MM.1S (cell line): ENCODE results near the gene PRELID2.

ENCODE experiments used
- DNase-seq: peaks from one replicate; pipeline ENCODE4 v3.0.0-alpha.2; 2015
- H2AFZ ChIP-seq: fragments of 300-600 bp; sonication (generic); 2 replicates; pipeline ENCODE4 v1.6.0; 2016; ENCODE audit warnings: antibody characterized with exemption, low read length
- H3F3A ChIP-seq: fragments of 300-600 bp; sonication (generic); 2 replicates; pipeline ENCODE4 v1.6.1; 2016; ENCODE audit warnings: mild to moderate bottlenecking, antibody characterized with exemption, low read length, moderate library complexity, mixed read lengths; ENCODE audit not compliant: insufficient read depth
- H3K27ac ChIP-seq: fragments of 300-600 bp; sonication (generic); 2 replicates; pipeline ENCODE4 v1.5.1; 2016; ENCODE audit warnings: mild to moderate bottlenecking, low read length
- H3K27me3 ChIP-seq: fragments of 300-600 bp; sonication (generic); replicated peaks from 2 replicates; pipeline ENCODE4 v1.6.0; 2016; ENCODE audit warnings: low read length; ENCODE audit not compliant: insufficient read depth
- H3K36me3 ChIP-seq: fragments of 300-600 bp; sonication (generic); replicated peaks from 2 replicates; pipeline ENCODE4 v1.6.1; 2016; ENCODE audit warnings: mild to moderate bottlenecking, low read length, mixed read lengths; ENCODE audit not compliant: insufficient read depth
- H3K4me1 ChIP-seq: fragments of 300-600 bp; sonication (generic); 2 replicates; pipeline ENCODE4 v1.6.1; 2016; ENCODE audit warnings: low read length, mixed read lengths
- H3K4me2 ChIP-seq: fragments of 300-600 bp; sonication (generic); 2 replicates; pipeline ENCODE4 v1.6.0; 2016; ENCODE audit warnings: low read depth, low read length
- H3K4me3 ChIP-seq: fragments of 300-600 bp; sonication (generic); 2 replicates; pipeline ENCODE4 v1.5.1; 2016; ENCODE audit warnings: low read length, mixed read lengths
- H3K79me2 ChIP-seq: fragments of 300-600 bp; sonication (generic); 2 replicates; pipeline ENCODE4 v1.6.1; 2016; ENCODE audit warnings: mixed run types, low read length, mixed read lengths
- H3K9ac ChIP-seq: fragments of 300-600 bp; sonication (generic); 2 replicates; pipeline ENCODE4 v1.6.1; 2016; ENCODE audit warnings: low read length, mixed read lengths
- H3K9me2 ChIP-seq: fragments of 300-600 bp; sonication (generic); replicated peaks from 2 replicates; pipeline ENCODE4 v1.6.1; 2016; ENCODE audit warnings: mild to moderate bottlenecking, low read length, mixed read lengths; ENCODE audit not compliant: insufficient read depth
- H3K9me3 ChIP-seq: fragments of 300-600 bp; sonication (generic); replicated peaks from 2 replicates; pipeline ENCODE4 v1.6.1; 2016; ENCODE audit warnings: mild to moderate bottlenecking, low read length, mixed read lengths; ENCODE audit not compliant: insufficient read depth
- H4K20me1 ChIP-seq: fragments of 300-600 bp; sonication (generic); 2 replicates; pipeline ENCODE4 v1.6.1; 2016; ENCODE audit warnings: mild to moderate bottlenecking, low read length, moderate library complexity, mixed read lengths; ENCODE audit not compliant: insufficient read depth
- CTCF ChIP-seq: fragments of 300-600 bp; sonication (generic); IDR thresholded peaks from 2 replicates; pipeline ENCODE4 v1.5.1; 2016; ENCODE audit warnings: antibody characterized with exemption, low read length, mixed read lengths
- EZH2 ChIP-seq: fragments of 300-600 bp; sonication (generic); optimal IDR thresholded peaks from 2 replicates; pipeline ENCODE3; 2017; ENCODE audit warnings: low read depth, mild to moderate bottlenecking, antibody characterized with exemption, low read length, mixed read lengths
- EZH2phosphoT487 ChIP-seq: fragments of 300-600 bp; sonication (generic); IDR thresholded peaks from 2 replicates; pipeline ENCODE4 v1.6.1; 2018; ENCODE audit warnings: antibody characterized with exemption, low read length

PRELID2 gene

GRCh38 chr5:145752534-145752933 lies 82.6 kb downstream of the PRELID2 start:
- H3K27me3 ChIP-seq: no peaks in the 10 kb centered on the region
- H3K27ac ChIP-seq: no peak overlapping the region
- no peaks in the 10 kb centered on the region for H3K79me2 ChIP-seq
- no peaks in the 10 kb centered on the region for H3K9me2 ChIP-seq
- H3K4me1 ChIP-seq: no peaks in the 10 kb centered on the region
- DNase-seq: no peak
- H3K9me3 ChIP-seq: no peaks in the 10 kb centered on the region
- H2AFZ ChIP-seq: no peak overlapping the region
- no peaks in the 10 kb centered on the region for H3K36me3 ChIP-seq
- H3K4me2 ChIP-seq: no peak overlapping the region
- no peak overlapping the region for H3K9ac ChIP-seq
- no peaks in the 10 kb centered on the region for H3F3A ChIP-seq
- no peak overlapping the region for H3K4me3 ChIP-seq
- no peaks in the 10 kb centered on the region for H4K20me1 ChIP-seq
- TF ChIP-seq EZH2 (no peak), EZH2phosphoT487 (no peak), CTCF (no peak)

- Histone ChIP-seq H3K27me3 (no peaks in the 10 kb centered on the region), H3K4me2 (no peak overlapping the region), H3K27ac (no peak overlapping the region), H3K9me2 (no peaks in the 10 kb centered on the region), H2AFZ (no peak overlapping the region), H3K36me3 (no peaks in the 10 kb centered on the region), H3K4me3 (no peak overlapping the region), H3F3A (no peaks in the 10 kb centered on the region), H3K4me1 (no peaks in the 10 kb centered on the region), H4K20me1 (no peaks in the 10 kb centered on the region), H3K79me2 (no peaks in the 10 kb centered on the region), H3K9me3 (no peaks in the 10 kb centered on the region), H3K9ac (no peak overlapping the region)
- no peak for DNase-seq
- TF ChIP-seq CTCF (no peak), EZH2 (no peak), EZH2phosphoT487 (no peak)
Measured at GRCh38 chr5:145750199-145750598, 84.9 kb downstream of the PRELID2 start.

- no peaks in the 10 kb centered on the region for H4K20me1 ChIP-seq
- no peaks in the 10 kb centered on the region for H3K4me1 ChIP-seq
- H3K4me3 ChIP-seq: no peak overlapping the region
- H3K4me2 ChIP-seq: no peak overlapping the region
- no peaks in the 10 kb centered on the region for H3K9me2 ChIP-seq
- no peak for DNase-seq
- no peaks in the 10 kb centered on the region for H3K79me2 ChIP-seq
- no peak overlapping the region for H2AFZ ChIP-seq
- H3F3A ChIP-seq: no peaks in the 10 kb centered on the region
- no peaks in the 10 kb centered on the region for H3K27me3 ChIP-seq
- TF ChIP-seq EZH2 (no peak), EZH2phosphoT487 (no peak), CTCF (no peak)
- H3K9ac ChIP-seq: no peak overlapping the region
- no peaks in the 10 kb centered on the region for H3K9me3 ChIP-seq
- H3K27ac ChIP-seq: no peak overlapping the region
- no peaks in the 10 kb centered on the region for H3K36me3 ChIP-seq
Measured at GRCh38 chr5:145743396-145744061, 91.6 kb downstream of the PRELID2 start.
